ENCODE measurements around the gene OR6C2.
"Not testable (repeated sequence)": the region's sequence is repeated elsewhere in the genome, so short reads cannot be mapped to it uniquely, and the experiment has no call there.

Gene OR6C2

DNA sequence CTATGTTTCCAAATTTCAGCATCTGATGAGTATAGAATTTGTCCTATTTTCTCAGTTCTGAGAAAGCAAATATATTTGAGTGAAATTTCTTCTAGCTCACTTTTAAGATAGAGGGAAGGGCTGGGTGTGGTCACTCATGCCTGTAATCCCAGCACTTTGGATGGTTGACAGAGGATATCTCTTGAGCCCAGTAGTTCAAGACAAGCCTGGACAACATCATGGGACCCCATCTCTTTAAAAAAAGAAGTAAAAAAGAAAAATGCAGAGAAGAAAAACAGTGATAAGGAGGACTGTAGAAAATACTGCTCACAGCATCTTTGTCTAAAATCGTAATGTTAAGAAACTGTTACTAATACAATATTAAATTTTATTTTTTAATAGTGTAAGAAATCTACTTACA, 28.4 kb downstream of the OR6C2 start:
- DNase-seq (ENCODE audit: low spot score) = no peak

DNA sequence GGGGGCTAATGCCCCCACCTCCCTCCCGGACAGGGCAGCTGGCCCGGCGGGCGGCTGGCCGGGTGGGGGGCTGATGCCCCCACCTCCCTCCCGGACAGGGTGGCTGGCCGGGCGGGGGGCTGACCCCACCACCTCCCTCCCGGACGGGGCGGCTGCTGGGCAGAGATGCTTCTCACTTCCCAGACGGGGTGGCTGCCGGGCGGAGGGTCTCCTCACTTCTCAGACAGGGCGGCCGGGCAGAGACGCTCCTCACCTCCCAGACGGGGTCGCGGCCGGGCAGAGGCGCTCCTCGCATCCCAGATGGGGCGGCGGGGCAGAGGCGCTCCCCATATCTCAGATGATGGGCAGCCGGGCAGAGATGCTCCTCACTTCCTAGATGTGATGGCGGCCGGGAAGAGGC, 35.3 kb downstream of the OR6C2 start:
- not testable (repeated sequence) for DNase-seq (ENCODE audit: low spot score)

DNA sequence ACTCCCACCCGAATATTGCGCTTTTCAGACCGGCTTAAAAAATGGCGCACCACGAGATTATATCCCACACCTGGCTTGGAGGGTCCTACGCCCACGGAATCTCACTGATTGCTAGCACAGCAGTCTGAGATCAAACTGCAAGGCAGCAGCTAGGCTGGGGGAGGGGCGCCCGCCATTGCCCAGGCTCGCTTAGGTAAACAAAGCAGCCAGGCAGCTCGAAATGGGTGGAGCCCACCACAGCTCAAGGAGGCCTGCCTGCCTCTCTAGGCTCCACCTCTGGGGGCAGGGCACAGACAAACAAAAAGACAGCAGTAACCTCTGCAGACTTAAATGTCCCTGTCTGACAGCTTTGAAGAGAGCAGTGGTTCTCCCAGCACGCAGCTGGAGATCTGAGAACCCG, 40.4 kb downstream of the OR6C2 start:
- DNase-seq (ENCODE audit: low spot score) = not testable (repeated sequence)

DNA sequence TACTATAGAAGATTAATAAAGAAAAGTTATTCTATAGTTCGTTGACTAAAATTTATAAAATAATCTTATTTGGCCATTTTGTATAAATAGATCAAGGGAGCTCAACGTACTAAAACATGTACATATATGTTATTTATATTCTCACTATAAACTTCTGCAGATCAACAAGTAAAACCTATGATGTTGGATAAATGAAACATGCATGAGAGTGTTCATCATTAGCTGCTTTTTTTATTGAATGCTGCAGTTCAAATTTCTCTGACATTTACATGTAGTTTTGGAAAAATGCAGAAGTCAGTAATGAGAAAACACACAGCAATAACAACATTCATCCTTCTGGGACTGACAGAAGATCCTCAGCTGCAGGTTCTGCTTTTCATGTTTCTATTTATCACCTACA, 48.2 kb downstream of the OR6C2 start, which contains the start of gene OR6C68:
Gene OR6C68 (plus strand): TSS at position 301 of the 400 bp plus-strand sequence. CDS start 0 bp downstream, at position 301.
- DNase-seq (ENCODE audit: low spot score) = no peak

DNA sequence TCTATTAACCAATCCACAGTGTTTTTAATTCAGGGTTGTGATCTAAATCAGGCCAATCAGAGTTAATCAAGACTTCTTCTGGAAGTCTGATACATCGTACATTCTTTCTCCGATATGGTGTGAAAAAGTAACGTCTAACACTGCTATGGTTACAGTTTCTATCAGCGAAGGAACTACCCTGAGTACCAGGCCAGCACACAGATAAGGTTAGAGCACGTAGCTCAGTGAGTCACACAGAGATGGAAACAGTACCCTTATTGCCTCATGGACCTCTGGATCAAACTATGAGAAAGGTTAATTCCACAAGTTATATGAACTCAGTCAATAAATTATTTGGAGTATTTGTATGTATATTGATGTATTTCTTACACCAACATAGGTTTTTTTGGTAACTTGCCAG, 51.6 kb downstream of the OR6C2 start:
- no peak for DNase-seq (ENCODE audit: low spot score)

DNA sequence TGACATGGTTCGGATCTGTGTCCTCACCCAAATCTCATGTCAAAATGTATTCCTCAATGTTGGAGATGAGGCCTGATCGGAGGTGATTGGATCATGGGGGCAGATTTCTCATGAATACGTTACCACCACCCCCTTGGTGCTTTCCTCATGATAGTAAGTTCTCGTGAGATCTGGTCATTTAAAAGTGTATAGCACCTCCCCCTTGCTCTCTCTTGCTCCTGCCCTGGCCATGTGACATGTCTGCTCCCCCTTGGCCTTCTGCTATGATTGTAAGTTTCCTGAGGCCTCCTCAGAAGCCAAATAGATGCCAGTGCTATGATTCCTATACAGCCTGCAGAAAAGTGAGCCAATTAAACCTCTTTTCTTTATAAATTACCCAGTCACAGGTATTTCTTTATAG, 55.4 kb downstream of the OR6C2 start:
- no peak for DNase-seq (ENCODE audit: low spot score)

DNA sequence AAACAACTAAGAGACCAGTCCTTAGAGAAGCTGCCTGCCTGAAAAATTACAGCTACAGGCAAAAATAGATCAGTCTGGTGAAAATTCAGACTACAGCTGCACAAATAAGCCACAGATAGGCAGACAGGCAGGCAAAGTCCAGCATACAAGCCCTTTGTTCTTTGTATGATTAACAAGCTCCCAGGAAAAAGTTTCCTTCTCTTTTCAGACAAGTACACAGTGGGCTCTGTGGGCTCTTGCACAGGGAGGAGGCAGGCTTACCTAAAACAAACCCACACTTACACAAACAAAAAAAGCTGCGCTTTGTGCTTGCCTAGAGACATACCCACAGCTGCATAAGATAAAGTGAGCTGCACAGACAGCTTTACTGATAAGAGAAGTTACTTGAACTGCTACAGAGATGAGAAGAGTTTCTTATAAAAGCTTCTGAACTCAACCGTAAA, 56.0 kb downstream of the OR6C2 start:
- no peak for DNase-seq (ENCODE audit: low spot score)

DNA sequence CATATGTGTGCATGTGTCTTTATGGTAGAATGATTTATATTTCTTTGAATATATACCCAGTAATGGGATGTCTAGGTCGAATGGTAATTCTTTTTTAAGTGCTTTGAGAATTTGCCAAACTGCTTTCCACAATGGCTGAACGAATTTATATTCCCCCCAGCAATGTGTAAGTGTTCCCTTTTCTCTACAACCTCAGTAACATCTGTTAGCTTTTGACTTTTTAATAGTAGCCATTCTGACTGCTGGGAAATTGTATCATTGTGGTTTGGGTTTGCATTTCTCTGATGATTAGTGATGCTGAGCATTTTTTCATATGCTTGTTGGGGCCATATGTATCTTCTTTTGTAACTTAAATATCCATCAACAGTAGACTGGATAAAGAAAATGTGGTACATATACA, 57.7 kb downstream of the OR6C2 start:
- no peak for DNase-seq (ENCODE audit: low spot score)
